ENCODE results near the gene HSPBP1. TPM values are rescaled to one million over a fixed set of nuclear protein-coding genes. Genes with fewer than 3 reads are reported as not detected.

The HSPBP1 gene
- total RNA-seq, 1 donor from 2014 or later: 15.0 TPM

DNA sequence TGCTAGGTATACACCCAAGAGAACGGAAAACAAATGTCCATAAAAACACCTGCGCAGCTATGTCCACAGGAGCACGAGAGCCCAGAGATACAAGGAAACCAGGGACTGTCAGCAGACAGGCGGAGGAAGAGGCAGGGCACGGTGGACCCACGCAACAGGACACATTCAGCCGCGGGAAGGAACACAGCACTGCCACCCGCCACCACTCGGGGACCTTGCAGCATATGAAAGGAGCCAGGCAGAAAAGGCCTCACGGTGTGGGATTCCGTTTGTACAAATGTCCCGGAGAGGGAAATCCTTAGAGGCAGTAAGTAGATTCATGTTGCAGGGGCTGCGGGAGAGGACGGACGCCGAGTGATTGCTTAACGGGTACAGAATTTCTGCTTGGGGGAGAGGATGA lies 7.8 kb downstream of the HSPBP1 start:
- Mint-ChIP-seq H3K36me3 (peaks cover 34% of the 10 kb centered on the region), H3K4me3 (no peak overlapping the region), H3K4me1 (peaks cover 4% of the 10 kb centered on the region), H3K27ac (no peak overlapping the region), H3K9me3 (peaks cover 5% of the 10 kb centered on the region), H3K27me3 (ENCODE audit: insufficient read depth, low read depth) (no peaks in the 10 kb centered on the region)
- Histone ChIP-seq H3K9me3 (ENCODE audit: low read depth) (no peaks in the 10 kb centered on the region), H3K4me2 (no peak overlapping the region), H3K27me3 (no peaks in the 10 kb centered on the region), H3F3A (ENCODE audit: low read depth) (no peaks in the 10 kb centered on the region), H3K36me3 (no peaks in the 10 kb centered on the region), H3K9ac (no peak overlapping the region), H3K4me1 (no peaks in the 10 kb centered on the region), H4K20me1 (ENCODE audit: low read depth) (no peaks in the 10 kb centered on the region), H2AFZ (replicated peaks) (no peak overlapping the region), H3K79me2 (ENCODE audit: low read depth) (no peaks in the 10 kb centered on the region), H3K4me3 (no peak overlapping the region), H3K27ac (no peak overlapping the region)
- TF ChIP-seq, protein P1, sequence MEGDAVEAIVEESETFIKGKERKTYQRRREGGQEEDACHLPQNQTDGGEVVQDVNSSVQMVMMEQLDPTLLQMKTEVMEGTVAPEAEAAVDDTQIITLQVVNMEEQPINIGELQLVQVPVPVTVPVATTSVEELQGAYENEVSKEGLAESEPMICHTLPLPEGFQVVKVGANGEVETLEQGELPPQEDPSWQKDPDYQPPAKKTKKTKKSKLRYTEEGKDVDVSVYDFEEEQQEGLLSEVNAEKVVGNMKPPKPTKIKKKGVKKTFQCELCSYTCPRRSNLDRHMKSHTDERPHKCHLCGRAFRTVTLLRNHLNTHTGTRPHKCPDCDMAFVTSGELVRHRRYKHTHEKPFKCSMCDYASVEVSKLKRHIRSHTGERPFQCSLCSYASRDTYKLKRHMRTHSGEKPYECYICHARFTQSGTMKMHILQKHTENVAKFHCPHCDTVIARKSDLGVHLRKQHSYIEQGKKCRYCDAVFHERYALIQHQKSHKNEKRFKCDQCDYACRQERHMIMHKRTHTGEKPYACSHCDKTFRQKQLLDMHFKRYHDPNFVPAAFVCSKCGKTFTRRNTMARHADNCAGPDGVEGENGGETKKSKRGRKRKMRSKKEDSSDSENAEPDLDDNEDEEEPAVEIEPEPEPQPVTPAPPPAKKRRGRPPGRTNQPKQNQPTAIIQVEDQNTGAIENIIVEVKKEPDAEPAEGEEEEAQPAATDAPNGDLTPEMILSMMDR (IDR thresholded peaks at IDR 0.05): no peak
- TF ChIP-seq EZH2phosphoT487 (IDR thresholded peaks at IDR 0.05) (no peak), EZH2 (IDR thresholded peaks at IDR 0.05) (no peak)
- DNase-seq (ENCODE audit: low spot score): no peak

DNA sequence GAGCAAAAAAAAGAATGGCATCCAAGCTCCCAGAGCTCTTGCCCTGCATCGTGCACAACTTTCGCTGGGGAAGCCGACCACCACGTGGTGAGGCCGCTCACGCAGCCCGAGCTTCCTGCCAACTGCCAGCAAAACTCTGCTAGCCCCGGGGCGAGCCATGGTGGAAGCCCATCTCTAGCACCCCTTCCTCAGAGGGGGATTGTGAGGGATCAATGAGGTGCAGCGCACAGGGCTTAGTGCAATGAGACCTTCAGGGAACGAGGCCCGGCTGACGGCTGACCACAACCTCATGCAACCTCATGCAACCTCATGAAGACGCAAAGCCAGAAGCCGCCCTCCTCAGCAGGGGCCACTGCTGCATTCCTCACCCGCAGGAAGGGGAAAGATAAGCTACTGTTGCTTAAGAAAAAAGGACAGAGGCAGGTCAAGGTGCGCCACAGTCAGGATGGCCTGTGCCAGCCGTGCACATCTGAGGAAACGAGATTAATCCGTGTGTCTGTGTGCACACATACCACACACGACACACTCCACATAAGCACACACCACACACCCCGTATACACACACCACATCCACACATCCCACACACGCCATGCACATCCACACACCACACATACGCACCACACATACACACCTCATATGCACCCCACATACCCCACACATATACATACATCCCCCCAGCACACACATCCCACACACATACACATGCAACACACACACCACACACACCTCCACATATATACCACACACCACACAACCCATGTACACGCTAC lies 9.6 kb downstream of the HSPBP1 start:
- H3K9me3 ChIP-seq (ENCODE audit: low read depth): no peaks in the 10 kb centered on the region
- no peak overlapping the region for H3K9ac ChIP-seq
- H3K4me1 Mint-ChIP-seq: no peaks in the 10 kb centered on the region
- H4K20me1 ChIP-seq (ENCODE audit: low read depth): no peaks in the 10 kb centered on the region
- peaks cover 37% of the 10 kb centered on the region for H3K36me3 Mint-ChIP-seq
- TF ChIP-seq, protein P1 (IDR thresholded peaks at IDR 0.05): no peak
- TF ChIP-seq EZH2phosphoT487 (IDR thresholded peaks at IDR 0.05) (no peak), EZH2 (IDR thresholded peaks at IDR 0.05) (no peak)
- H3K4me1 ChIP-seq: no peaks in the 10 kb centered on the region
- H3F3A ChIP-seq (ENCODE audit: low read depth): no peaks in the 10 kb centered on the region
- no peak for DNase-seq (ENCODE audit: low spot score)
- no peaks in the 10 kb centered on the region for H3K27me3 ChIP-seq
- H3K27ac ChIP-seq: no peak overlapping the region
- peaks cover 4% of the 10 kb centered on the region for H3K27me3 Mint-ChIP-seq (ENCODE audit: insufficient read depth, low read depth)
- no peak overlapping the region for H3K4me3 Mint-ChIP-seq
- no peaks in the 10 kb centered on the region for H3K36me3 ChIP-seq
- H2AFZ ChIP-seq (replicated peaks): no peak overlapping the region
- peaks cover 13% of the 10 kb centered on the region for H3K9me3 Mint-ChIP-seq
- no peak overlapping the region for H3K4me2 ChIP-seq
- no peak overlapping the region for H3K4me3 ChIP-seq
- H3K79me2 ChIP-seq (ENCODE audit: low read depth): no peaks in the 10 kb centered on the region
- peak overlapping the region; percentile 32 for H3K27ac Mint-ChIP-seq

DNA sequence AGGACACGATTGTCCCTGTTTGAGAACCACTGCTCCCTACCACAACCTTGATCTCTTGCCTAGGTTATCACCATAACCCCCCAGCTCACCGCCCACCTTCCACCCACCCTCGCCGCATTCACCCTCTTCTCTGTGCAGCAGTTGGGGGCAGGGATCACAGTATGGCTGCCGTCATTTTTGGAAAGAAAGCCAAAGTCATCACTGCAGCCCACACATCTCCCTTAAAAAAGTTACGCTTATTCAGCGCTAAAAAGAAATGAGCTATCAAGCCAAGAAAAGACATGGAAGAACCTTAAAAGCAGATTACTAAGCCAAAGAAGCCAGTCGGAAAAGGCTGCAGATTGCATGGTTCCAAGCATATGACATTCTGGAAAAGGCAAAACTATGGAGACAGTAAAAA lies 10.6 kb downstream of the HSPBP1 start:
- Mint-ChIP-seq H3K4me3 (no peak overlapping the region), H3K27ac (no peak overlapping the region)

More for the DNA sequence above, 10.6 kb downstream of the HSPBP1 start:
- TF ChIP-seq, protein P1 (IDR thresholded peaks at IDR 0.05): no peak
- TF ChIP-seq EZH2phosphoT487 (IDR thresholded peaks at IDR 0.05): no peak
- TF ChIP-seq EZH2 (IDR thresholded peaks at IDR 0.05): no peak
- no peak for DNase-seq (ENCODE audit: low spot score)
- no peaks in the 10 kb centered on the region for H3K27me3 ChIP-seq
- H3K27ac ChIP-seq: no peak overlapping the region
- no peaks in the 10 kb centered on the region for H3K36me3 ChIP-seq
- H3K4me3 ChIP-seq: no peak overlapping the region
- no peaks in the 10 kb centered on the region for H3K79me2 ChIP-seq (ENCODE audit: low read depth)
- H3K9ac ChIP-seq: no peak overlapping the region
- no peak overlapping the region for H3K4me2 ChIP-seq
- H3K9me3 Mint-ChIP-seq: peaks cover 13% of the 10 kb centered on the region
- H3K9me3 ChIP-seq (ENCODE audit: low read depth): no peaks in the 10 kb centered on the region
- peaks cover 6% of the 10 kb centered on the region for H3K27me3 Mint-ChIP-seq (ENCODE audit: insufficient read depth, low read depth)
- peaks cover 34% of the 10 kb centered on the region for H3K36me3 Mint-ChIP-seq
- H2AFZ ChIP-seq (replicated peaks): no peak overlapping the region
- H3F3A ChIP-seq (ENCODE audit: low read depth): no peaks in the 10 kb centered on the region
- H3K4me1 Mint-ChIP-seq: no peaks in the 10 kb centered on the region
- no peaks in the 10 kb centered on the region for H4K20me1 ChIP-seq (ENCODE audit: low read depth)
- no peaks in the 10 kb centered on the region for H3K4me1 ChIP-seq

Measured in neural progenitor cell (in vitro differentiated cells).